Stimulated activated CD4-positive, alpha-beta T cell treated with anti-CD3 and anti-CD28 coated beads, Interleukin-1b, Interleukin-23, amount 100 ng/mL, for 24 hours (primary cell): ENCODE measurements around the gene HEPACAM.
A peak's percentile ranks its signal among the peaks of the same experiment; 100 is the strongest.
"Not testable (repeated sequence)": the region's sequence is repeated elsewhere in the genome, so short reads cannot be mapped to it uniquely, and the experiment has no call there.

Source experiments
- DNase-seq, 4 experiments: peaks; one replicate each; pipeline ENCODE4 v3.0.0-alpha.2; 2020; ENCODE audit warnings: low read depth in 4 of 4, low spot score in 1 of 4

HEPACAM gene, protein sequence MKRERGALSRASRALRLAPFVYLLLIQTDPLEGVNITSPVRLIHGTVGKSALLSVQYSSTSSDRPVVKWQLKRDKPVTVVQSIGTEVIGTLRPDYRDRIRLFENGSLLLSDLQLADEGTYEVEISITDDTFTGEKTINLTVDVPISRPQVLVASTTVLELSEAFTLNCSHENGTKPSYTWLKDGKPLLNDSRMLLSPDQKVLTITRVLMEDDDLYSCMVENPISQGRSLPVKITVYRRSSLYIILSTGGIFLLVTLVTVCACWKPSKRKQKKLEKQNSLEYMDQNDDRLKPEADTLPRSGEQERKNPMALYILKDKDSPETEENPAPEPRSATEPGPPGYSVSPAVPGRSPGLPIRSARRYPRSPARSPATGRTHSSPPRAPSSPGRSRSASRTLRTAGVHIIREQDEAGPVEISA

GRCh38 chr11:124935548-124936514, at the start of gene HEPACAM:
TSS of gene HEPACAM (minus strand) at chr11:124936047. CDS start at chr11:124936006, 41 bp downstream.
- no peak for DNase-seq

- DNase-seq: no peak
Observed at GRCh38 chr11:124984512-124984854, 48.6 kb upstream of the HEPACAM start.

DNA sequence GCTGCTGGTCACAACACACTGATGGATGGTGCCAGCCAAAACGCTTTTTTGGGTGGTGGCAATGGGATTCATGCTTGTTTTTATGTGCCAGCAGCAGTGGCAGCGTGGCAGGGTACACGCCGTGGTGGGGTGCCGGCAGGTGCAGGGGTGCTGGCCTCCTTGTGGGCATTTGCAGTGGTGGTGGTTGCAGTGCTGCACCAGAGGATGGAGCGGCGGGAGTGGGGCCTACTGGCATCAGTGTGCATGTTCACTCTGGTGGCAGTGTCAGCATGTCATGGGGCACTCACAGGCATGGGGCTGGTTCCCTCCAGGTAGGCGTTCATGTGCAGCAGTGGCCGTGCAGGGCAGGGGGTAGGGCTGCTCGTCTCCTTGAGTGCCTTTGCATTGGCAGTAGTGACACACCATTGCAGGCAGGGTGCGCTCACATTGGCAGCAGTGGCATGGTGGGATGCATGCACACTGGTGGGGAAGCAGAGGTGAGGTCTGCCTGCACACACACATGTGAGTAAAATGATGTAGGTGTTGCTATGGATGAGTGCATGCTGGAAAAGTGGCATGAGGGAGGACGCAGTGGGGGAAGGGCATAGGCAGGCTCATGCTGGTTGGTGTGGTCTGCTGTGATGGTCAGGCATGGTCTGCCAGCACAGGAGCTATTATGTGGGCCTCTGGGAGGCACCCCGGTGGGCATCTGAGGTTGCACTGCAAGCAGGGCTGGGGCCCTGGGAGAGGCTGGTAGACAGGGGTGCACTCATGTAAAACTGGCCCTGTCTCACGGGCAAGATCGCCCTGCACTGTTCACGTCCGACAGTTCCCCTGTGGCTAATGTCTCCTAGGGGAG, 48.0 kb upstream of the HEPACAM start:
- DNase-seq: no peak

- no peak for DNase-seq
Observed at GRCh38 chr11:124982043-124982442, 46.2 kb upstream of the HEPACAM start.

DNA sequence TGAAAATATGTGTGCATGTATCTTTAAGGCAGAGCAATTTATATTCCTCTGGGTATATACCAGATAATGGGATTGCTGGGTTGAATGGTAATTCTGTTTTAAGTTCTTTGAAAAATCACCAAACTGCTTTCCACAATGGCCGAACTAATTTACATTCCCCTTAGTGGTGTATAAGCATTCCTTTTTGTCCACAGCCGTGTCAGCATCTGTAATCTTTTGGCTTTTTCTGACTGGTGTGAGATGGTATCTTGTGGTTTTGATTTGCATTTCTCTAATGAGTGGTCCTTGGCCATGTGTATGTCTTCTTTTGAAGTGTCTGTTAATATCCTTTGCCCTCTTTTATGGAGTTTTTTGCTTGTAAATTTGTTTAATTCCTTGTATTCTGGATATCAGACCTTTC, 42.5 kb upstream of the HEPACAM start:
- no peak for DNase-seq

- no peak for DNase-seq
Observed at GRCh38 chr11:124977006-124977405, 41.2 kb upstream of the HEPACAM start.

DNA sequence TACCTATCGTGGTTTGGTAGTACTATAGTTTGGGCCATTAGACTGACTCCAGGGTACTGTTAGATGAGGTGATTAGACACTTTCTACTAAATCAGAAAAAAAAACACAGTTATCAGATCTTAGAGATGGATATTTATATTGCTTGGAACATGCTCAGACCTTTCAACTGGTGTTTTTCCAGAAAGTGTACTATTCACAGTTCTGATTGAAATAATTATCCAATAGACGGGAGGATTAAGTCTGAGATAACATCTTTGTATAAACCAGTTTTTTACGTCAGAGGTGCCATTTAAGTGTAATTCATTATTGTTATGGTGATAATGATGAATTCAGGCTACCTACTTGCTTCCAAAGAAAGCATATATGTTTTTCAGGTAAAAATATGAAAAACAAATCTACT, 40.7 kb upstream of the HEPACAM start:
- DNase-seq: no peak

GRCh38 chr11:124971810-124972209, 36.0 kb upstream of the HEPACAM start:
- no peak for DNase-seq

- no peak for DNase-seq
Observed at GRCh38 chr11:124970925-124971324, 35.1 kb upstream of the HEPACAM start.

DNA sequence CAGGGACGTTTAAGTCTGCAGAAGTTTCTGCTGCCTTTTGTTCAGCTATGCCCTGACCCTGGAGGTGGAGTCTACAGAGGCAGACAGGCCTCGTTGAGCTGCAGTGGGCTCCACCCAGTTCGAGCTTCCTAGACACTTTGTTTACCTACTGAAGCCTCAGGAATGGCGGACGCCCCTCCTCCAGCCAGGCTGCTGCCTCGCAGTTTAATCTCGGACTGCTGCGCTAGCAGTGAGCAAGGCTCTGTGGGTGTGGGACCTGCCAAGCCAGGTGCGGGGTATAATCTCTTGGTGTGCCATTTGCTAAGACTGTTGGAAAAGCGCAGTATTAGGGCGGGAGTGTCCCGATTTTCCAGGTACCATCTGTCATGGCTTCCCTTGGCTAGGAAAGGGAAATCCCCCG, 32.4 kb upstream of the HEPACAM start:
- DNase-seq: not testable (repeated sequence)

DNA sequence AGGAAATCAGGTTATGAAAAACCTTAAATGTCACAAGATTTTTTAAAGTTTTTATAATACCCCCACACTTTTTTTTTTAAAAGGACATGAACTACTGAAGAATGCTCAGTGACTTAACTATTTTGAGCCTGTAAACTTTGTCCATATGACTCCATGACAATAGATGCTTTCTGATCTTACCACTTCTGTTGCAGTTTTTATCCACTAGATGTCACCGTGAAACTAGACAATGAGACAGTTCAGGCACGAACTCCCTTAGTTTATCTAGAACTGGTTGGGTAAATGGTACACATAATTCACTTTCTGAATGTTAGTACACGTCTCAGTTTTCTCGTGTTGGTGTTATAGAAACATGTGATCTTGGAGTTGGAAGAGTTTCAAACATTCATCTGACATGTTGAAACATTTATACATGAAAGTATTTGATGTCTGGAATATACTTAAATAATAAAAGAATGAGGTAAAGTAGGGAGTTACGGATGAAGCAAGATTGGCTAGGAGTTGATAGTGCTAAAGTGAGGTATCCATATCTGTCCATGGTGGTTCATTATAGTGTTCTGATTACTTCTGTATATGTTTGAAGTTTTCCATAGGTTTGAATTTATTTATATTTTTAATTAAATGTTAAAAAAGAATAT, 26.2 kb upstream of the HEPACAM start:
- DNase-seq: no peak

- no peak for DNase-seq
Observed at GRCh38 chr11:124955035-124955434, 19.2 kb upstream of the HEPACAM start.

DNA sequence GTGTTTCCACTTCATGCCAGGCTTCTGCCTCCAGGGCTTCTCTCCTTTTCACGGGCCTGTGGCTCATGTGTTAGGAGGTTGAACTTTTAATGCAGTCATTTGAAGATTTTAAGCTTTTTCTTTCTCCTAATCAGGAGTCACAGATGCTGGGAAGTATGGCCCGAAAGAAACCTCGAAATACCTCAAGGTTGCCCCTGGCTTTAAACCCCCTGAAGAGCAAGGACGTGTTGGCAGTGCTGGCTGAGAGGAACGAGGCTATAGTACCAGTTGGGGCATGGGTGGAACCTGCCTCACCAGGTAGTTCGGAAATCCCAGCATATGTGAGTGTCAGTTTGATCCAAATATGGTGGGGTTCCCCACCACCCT, 18.7 kb upstream of the HEPACAM start:
- no peak for DNase-seq

DNA sequence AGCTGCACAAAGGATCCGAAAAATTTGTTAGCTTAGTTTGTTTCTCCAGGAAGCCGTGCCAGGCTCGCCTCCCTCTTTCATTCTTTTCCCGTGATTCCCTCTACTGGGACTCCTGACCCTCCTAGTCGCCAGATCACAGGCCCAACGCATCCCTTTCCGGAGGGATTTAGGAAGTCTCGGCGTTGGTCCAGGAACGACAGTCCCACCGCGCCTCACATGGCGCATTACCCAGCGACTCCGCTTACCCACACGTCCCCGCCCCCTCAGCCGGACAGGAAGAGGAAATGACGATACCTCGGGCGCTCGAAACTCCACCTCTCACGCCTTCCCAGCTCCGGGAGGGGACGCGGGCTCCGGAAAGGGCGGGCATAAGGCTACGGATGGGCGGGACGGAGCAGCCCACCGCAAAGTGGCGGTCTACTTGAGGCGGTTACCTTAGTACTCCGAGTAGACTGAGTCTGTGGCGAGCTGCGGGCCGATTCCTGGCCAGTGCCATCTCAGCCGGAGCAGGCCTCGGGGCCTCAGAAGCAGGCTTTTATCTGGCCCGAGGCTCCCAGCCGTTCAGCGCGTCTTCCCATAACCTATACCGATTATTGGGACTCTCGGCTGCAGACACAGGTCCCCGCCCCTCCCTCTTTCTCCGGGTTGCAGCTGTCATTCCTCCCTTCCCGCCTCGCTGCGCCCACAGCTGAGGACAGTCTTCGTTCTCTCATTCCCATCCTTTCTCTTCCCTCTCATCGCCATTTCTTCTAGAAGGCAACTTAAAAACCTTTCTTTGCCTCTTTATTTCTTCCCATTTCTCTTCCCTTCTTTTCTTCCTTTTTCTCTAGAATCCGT, 18.1 kb upstream of the HEPACAM start, which contains the start of gene CCDC15:
CCDC15 (plus strand) TSS at position 450 of the 837 bp plus-strand sequence. CDS start 531 bp downstream, outside the sequence.
- peak; percentile 90 to 95 (median 94) for DNase-seq

DNA sequence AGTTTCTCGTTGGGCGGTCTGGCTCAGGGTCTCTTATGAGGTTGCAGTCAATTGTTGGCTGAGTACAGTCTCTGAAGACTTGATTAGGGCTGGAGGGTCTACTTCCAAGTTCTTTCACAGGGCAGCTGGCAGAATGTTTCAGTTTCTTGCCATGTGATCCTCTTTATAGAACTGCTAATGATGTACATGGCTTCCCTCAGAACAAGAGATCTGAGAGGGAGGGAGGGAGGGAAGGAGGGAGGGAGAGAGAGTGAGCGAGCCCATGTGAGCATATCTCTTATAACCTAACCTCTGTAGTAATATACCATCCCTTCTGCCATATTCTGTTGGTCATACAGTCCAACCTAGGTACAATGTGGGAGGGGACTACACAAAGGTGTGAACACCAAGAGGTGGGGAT, 15.5 kb upstream of the HEPACAM start:
- no peak for DNase-seq

- DNase-seq: no peak
Observed at GRCh38 chr11:124950601-124951330, 14.9 kb upstream of the HEPACAM start.

DNA sequence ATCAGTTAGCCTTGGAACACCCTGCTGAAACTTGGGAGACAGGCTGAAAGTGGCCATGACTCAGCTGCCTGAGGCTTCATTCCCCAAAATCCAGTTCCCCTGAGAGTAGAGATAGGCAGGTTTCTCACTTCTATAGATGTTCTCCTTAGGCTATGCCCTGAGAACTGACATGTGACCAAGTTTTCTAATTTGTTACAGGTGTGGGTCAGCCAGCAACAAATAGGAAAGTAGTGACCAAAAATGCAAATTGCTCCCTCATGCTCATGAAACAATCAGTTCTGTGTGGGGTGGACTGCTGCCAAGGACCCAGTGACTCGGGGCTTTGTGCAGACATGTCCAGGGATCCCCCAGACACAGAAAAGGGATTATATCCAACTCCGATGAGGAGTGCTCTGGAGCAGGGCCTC, 10.9 kb upstream of the HEPACAM start:
- DNase-seq: no peak

GRCh38 chr11:124945826-124946225, 10.0 kb upstream of the HEPACAM start:
- DNase-seq: no peak

DNA sequence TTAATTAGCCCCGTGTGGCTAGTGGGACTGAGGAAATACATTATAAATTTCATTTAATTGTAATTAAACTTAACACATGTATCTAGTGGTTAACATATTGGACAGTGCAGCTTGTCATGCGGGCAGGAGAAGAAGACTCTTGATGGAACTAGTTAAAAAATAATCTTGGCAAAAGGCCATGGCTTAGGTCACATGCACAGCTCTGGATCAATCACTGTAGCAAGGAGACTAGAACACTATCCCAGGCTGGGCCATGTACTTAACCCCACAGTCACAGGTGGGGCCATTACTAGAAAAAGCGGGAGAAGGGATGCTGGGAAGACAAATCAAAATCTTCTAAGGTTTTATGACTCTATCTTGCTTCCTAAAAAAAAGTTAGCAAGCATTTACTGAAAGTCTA, 8.7 kb upstream of the HEPACAM start:
- DNase-seq: no peak
